ENCODE measurements around the gene NAA16. TPM values are rescaled to one million over a fixed set of nuclear protein-coding genes. Genes with fewer than 3 reads are reported as not detected.

The NAA16 gene
- total RNA-seq, 6 experiments from 2014 or later = 8.9 to 13.6 (median 10.2) TPM

DNA sequence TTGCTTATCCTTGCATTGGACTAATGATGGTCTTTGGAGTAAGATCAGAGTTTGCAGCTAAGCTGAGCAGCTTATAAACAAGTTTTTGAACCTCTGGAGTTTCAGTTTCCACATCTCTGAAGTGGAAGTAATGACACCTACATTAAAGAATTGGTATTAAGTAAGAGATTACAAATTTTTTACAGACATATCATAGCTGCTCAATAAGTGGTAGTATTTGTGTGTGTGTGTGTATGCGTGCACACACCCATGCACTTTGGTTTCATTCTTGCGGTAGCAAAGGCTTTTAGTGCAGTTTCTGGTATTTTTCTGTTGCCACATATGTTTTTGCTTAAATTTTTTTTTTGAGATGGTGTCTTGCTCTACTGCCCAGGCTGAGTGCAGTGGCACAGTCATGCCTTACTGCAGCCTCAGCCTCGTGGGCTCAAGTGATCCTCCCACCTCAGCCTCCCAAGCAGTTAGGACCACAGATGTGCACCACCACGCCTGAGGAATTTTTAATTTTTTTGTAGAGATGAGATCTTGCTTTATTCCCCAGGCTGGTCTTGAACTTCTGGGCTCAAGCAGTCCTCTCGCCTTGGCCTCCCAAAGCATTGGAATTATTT is 4.5 kb downstream of the NAA16 start:
- no peak overlapping the region for H3K4me3 Mint-ChIP-seq
- peaks cover 35% of the 10 kb centered on the region for H3K4me1 Mint-ChIP-seq (ENCODE audit: low read depth)
- TF ChIP-seq, protein P1, sequence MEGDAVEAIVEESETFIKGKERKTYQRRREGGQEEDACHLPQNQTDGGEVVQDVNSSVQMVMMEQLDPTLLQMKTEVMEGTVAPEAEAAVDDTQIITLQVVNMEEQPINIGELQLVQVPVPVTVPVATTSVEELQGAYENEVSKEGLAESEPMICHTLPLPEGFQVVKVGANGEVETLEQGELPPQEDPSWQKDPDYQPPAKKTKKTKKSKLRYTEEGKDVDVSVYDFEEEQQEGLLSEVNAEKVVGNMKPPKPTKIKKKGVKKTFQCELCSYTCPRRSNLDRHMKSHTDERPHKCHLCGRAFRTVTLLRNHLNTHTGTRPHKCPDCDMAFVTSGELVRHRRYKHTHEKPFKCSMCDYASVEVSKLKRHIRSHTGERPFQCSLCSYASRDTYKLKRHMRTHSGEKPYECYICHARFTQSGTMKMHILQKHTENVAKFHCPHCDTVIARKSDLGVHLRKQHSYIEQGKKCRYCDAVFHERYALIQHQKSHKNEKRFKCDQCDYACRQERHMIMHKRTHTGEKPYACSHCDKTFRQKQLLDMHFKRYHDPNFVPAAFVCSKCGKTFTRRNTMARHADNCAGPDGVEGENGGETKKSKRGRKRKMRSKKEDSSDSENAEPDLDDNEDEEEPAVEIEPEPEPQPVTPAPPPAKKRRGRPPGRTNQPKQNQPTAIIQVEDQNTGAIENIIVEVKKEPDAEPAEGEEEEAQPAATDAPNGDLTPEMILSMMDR (IDR thresholded peaks at IDR 0.05) = no peak
- no peaks in the 10 kb centered on the region for H3K9me3 Mint-ChIP-seq
- no peak for DNase-seq
- no peaks in the 10 kb centered on the region for H3K27me3 Mint-ChIP-seq (ENCODE audit: insufficient read depth)
- H3K36me3 Mint-ChIP-seq (ENCODE audit: low read depth) = peaks cover 9% of the 10 kb centered on the region; the same call in 1 of the 2 replicates
- H3K27ac Mint-ChIP-seq = peak overlapping the region; percentile 1; the same call in 1 of the 2 replicates

DNA sequence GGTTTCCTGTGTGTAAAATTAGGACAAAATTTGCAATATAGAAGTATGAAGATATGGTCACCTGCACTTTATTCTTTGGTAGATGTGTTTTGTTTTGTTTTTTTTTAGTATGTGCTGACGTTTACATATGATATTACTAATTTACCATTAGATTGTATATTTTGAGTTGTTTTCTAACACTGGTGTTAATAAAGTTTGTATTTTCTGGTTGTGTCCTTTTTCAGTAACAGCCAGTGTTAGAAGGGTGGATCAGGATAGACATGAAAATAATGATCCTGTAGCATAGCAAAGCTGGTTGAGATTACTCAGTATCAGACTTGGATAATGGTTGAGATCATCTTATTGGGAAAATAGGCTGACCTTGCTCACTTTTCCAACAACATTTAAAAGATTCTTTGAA is 6.2 kb downstream of the NAA16 start:
- TF ChIP-seq, protein P1 (IDR thresholded peaks at IDR 0.05) = no peak
- Mint-ChIP-seq H3K27ac (no peak overlapping the region), H3K36me3 (ENCODE audit: low read depth) (peaks cover 19% of the 10 kb centered on the region; the same call in 1 of the 2 replicates), H3K9me3 (no peaks in the 10 kb centered on the region), H3K27me3 (ENCODE audit: insufficient read depth) (no peaks in the 10 kb centered on the region), H3K4me1 (ENCODE audit: low read depth) (peaks cover 32% of the 10 kb centered on the region), H3K4me3 (no peak overlapping the region)
- DNase-seq = no peak

DNA sequence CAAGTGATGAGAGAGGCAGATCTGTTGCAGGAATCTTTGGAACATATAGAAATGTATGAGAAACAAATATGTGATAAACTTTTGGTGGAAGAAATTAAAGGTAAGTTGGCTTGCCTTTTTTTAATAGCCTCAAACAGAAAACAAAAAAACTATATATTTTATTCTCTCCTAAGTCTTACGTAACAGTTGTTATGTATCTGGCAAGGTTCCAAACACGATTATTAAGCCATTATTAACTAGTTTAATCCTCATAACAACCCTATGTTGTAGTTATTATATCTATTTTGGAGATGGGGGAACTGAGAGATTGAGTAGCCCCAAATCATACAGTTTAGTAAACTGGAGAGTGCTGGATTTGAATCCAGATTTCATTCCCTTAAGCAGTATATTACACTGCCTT is 14.7 kb downstream of the NAA16 start:
- Mint-ChIP-seq H3K4me3 (no peak overlapping the region), H3K4me1 (ENCODE audit: low read depth) (peaks cover 10% of the 10 kb centered on the region), H3K27me3 (ENCODE audit: insufficient read depth) (peaks cover 3% of the 10 kb centered on the region; the same call in 1 of the 2 replicates), H3K36me3 (ENCODE audit: low read depth) (peaks cover 23% of the 10 kb centered on the region; the same call in 1 of the 2 replicates), H3K9me3 (no peaks in the 10 kb centered on the region), H3K27ac (no peak overlapping the region)
- TF ChIP-seq, protein P1 (IDR thresholded peaks at IDR 0.05) = no peak
- DNase-seq = no peak

DNA sequence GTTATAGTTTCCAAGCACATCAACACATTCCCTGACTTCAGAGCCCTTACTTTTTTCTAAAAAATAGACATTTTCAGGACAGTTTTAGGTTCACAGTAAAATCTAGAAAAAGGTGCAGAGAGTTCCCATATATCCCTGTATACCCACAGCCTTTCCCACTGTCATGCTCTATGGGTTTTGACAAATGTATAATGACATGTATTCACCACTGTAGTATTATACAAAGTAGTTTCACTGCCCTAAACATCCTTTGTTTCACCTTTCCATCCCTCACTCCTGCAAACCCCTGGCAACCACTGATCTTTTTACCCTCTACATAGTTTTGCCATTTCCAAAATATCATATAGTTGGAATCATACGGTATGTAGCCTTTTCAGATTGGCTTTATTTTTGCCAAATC is 15.6 kb downstream of the NAA16 start:
- Mint-ChIP-seq H3K9me3 (no peaks in the 10 kb centered on the region), H3K4me3 (no peak overlapping the region), H3K4me1 (ENCODE audit: low read depth) (peaks cover 10% of the 10 kb centered on the region), H3K27ac (no peak overlapping the region; the same call in 1 of the 2 replicates), H3K27me3 (ENCODE audit: insufficient read depth) (peaks cover 3% of the 10 kb centered on the region; the same call in 1 of the 2 replicates), H3K36me3 (ENCODE audit: low read depth) (peaks cover 20% of the 10 kb centered on the region; the same call in 1 of the 2 replicates)
- TF ChIP-seq, protein P1 (IDR thresholded peaks at IDR 0.05) = no peak
- DNase-seq = no peak

DNA sequence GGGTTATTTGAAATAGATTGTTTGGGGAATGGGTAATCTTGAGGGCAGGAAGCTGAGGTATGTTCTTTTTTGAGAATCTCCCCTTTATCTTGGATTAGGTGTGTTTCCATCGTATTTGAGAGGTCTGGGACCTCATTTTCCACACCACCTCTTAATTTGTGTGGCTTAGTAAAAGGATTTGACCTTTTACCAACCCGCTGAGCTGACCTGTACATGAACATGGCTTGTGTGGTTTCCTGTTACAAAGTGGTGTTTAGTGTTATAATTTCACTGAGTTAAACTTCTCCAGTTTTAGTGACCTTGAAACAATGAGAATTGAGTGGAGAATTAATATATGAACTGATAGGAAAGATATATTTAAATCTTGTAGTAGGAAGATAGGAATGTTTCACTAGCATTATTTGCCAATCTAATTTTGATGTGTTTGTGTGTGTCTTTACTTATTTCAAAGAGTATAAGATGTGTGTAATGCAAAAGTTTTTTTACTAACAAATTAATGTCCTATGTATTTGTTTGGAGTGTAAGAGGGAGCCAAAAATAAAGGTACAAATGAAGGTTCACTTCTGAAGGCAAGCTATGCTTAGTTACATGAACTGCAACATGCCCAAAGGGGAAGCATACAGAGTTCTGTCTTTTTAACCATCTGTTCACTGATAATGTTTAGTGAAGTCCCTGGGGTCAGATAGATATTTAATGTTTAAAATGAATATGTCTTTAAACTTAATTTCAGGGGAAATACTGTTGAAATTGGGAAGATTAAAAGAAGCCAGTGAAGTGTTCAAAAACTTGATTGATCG is 17.1 kb downstream of the NAA16 start:
- DNase-seq = no peak

More for the DNA sequence above, 17.1 kb downstream of the NAA16 start:
- Mint-ChIP-seq H3K27ac (peak overlapping the region; percentile 5; the same call in 1 of the 2 replicates), H3K9me3 (no peaks in the 10 kb centered on the region), H3K4me3 (no peak overlapping the region), H3K4me1 (ENCODE audit: low read depth) (peaks cover 10% of the 10 kb centered on the region), H3K27me3 (ENCODE audit: insufficient read depth) (peaks cover 3% of the 10 kb centered on the region; the same call in 1 of the 2 replicates), H3K36me3 (ENCODE audit: low read depth) (peaks cover 10% of the 10 kb centered on the region; the same call in 1 of the 2 replicates)
- TF ChIP-seq, protein P1 (IDR thresholded peaks at IDR 0.05) = no peak

All from HFFc6 (cell line).